Activated CD4-positive, alpha-beta memory T cell treated with anti-CD3 and anti-CD28 coated beads for 36 hours (primary cell): Measurements from ENCODE around the gene RPS6KA1. TPM values are rescaled to one million over a fixed set of nuclear protein-coding genes. Genes with fewer than 3 reads are reported as not detected.

Experiments used
- CTCF ChIA-PET: fragments of 350-600 bp; sonication (Branson Sonifier 250); formaldehyde crosslinking; loops from one replicate; lab custom pipeline; 2021; ENCODE audit warnings: antibody characterized with exemption, inconsistent platforms; lab: Charles Lee
- POLR2A ChIA-PET: fragments of 350-600 bp; sonication (Branson Sonifier 250); formaldehyde crosslinking; loops from one replicate; lab custom pipeline; 2021; ENCODE audit warnings: antibody characterized with exemption; lab: Charles Lee
- DNase-seq: peaks from one replicate; pipeline ENCODE4 v3.0.0-alpha.2; 2020
- H3K27ac Mint-ChIP-seq: one replicate; pipeline ENCODE4 v1.8.0; 2021; ENCODE audit warnings: mixed read lengths
- H3K27me3 Mint-ChIP-seq: one replicate; pipeline ENCODE4 v1.8.0; 2021; ENCODE audit warnings: mixed read lengths
- H3K36me3 Mint-ChIP-seq: one replicate; pipeline ENCODE4 v1.8.0; 2021; ENCODE audit warnings: mixed read lengths
- H3K4me1 Mint-ChIP-seq: one replicate; pipeline ENCODE4 v1.8.0; 2021; ENCODE audit warnings: low read depth, mixed read lengths
- H3K4me3 Mint-ChIP-seq: one replicate; pipeline ENCODE4 v1.8.0; 2021; ENCODE audit warnings: mild to moderate bottlenecking, mixed read lengths
- H3K9me3 Mint-ChIP-seq: one replicate; pipeline ENCODE4 v1.8.0; 2021; ENCODE audit warnings: mixed read lengths
- intact Hi-C: fragments of 100-400 bp; cut with micrococcal nuclease; formaldehyde crosslinking; loops from one replicate; pipeline ENCODE4 v1.15.1; 2023
- microRNA-seq: library from miRNA; unstranded; fragments of <30 nt; microRNA quantifications from one replicate; pipeline ENCODE4 v1.2.0, GENCODE V29; 2022; ENCODE audit warnings: borderline number of aligned reads, borderline microRNAs expressed, borderline replicate concordance
- total RNA-seq, 2 experiments: library from RNA; stranded (reverse); gene quantifications; one replicate each; pipeline ENCODE4 v1.2.3, GENCODE V29; 2021

Gene RPS6KA1
- total RNA-seq, 2 experiments from 2014 or later = 109 to 112 TPM

DNA sequence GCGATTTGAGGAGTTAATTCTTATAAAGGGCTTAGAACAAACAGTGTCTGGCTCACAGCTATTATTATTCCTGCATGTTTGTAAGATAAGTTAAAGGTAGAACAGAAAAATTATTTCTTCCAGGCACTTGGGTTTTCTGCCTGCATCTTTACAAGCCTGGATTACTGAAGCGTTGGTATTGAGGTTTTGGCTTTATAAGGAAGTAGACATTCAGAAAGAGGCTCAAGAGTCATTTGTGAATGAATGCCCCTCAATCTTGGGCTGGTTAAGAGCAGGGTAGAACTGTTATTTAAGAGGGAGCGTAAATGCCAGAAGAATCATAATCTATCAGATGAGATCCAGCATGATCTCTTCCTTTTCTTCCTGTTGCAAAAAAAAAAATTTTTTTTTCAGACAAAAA lies 89.0 kb downstream of the RPS6KA1 start:
- Mint-ChIP-seq H3K4me3 (no peak overlapping the region), H3K36me3 (no peaks in the 10 kb centered on the region), H3K4me1 (peaks cover 17% of the 10 kb centered on the region), H3K27ac (no peak overlapping the region), H3K27me3 (no peaks in the 10 kb centered on the region), H3K9me3 (no peaks in the 10 kb centered on the region)
- POLR2A ChIA-PET = no interaction called here
- DNase-seq = no peak
- intact Hi-C loops = no loop called here
- CTCF ChIA-PET = interaction anchor here (0.7 to 0.9 kb wide), 2 partner anchors 119 to 192 kb away, joined by 3 read pairs; no protein-coding TSS in a partner anchor

Small RNA genes lying within 50 kb of the gene (microRNA-seq; reads per million reads assigned to microRNA genes)
- gene MIR1976 = 7.9 reads per million, percentile 29 among the genes with 10 or more reads in this experiment

Other genes with a start within 250 kb of the RPS6KA1 start
- 100 to 1,000 TPM; 305 to 320 TPM for gene SH3BGRL3, start 249.7 kb upstream of the RPS6KA1 start, total RNA-seq
- gene UBXN11, start 223.1 kb upstream of the RPS6KA1 start, total RNA-seq = 10 to 100 TPM; 24.5 to 26.1 TPM
- 100 to 1,000 TPM; 261 to 291 TPM for gene CD52, start 211.8 kb upstream of the RPS6KA1 start, total RNA-seq
- gene CRYBG2, start 175.6 kb upstream of the RPS6KA1 start, total RNA-seq = 1 to 10 TPM; 1.3 to 1.6 TPM
- not detected for gene ZNF683, start 157.0 kb upstream of the RPS6KA1 start, total RNA-seq
- gene LIN28A, start 118.9 kb upstream of the RPS6KA1 start, total RNA-seq = not detected
- gene DHDDS, start 97.4 kb upstream of the RPS6KA1 start, total RNA-seq = 10 to 100 TPM; 41.9 to 45.5 TPM
- 100 to 1,000 TPM; 755 to 762 TPM for gene HMGN2, start 57.3 kb upstream of the RPS6KA1 start, total RNA-seq
- gene ARID1A, start 166.3 kb downstream of the RPS6KA1 start, total RNA-seq = 10 to 100 TPM; 64.3 to 67.8 TPM